ENCODE data around the gene NPM1. TPM values are rescaled to one million over a fixed set of nuclear protein-coding genes. Genes with fewer than 3 reads are reported as not detected.

The NPM1 gene
- total RNA-seq, 1 donor from 2014 or later, result 544 TPM

DNA sequence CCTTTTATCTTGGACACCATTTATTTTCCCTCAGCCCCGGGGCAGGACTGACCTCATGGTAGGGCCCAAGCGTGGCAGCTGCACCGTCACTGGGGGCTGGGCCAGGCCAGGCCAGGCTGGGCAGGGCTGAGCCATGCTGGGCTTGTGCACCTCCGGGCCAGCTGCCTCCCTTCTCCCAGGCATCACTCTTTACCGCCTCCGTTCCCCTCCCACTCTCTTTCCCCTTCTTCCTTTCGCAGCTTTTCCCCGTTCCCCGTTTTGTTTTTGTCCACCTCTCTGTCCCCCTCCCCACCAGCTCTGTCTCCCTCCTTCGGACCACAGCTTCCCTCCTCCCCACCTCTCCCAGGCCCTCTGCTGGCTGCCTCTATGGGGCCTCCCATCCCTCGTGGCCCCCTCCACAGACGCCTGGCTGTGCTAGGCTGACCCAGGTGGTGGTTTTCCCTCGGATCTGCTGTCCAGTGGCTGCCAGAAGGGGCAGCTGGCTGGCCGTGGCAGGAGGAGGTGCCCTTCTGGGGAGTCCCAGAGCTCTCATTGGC, 49.7 kb downstream of the NPM1 start:
- no peak for ATAC-seq
- intact Hi-C loops (cut with DNase I), result no loop called here
- DNase-seq (ENCODE audit: low spot score), result no peak

DNA sequence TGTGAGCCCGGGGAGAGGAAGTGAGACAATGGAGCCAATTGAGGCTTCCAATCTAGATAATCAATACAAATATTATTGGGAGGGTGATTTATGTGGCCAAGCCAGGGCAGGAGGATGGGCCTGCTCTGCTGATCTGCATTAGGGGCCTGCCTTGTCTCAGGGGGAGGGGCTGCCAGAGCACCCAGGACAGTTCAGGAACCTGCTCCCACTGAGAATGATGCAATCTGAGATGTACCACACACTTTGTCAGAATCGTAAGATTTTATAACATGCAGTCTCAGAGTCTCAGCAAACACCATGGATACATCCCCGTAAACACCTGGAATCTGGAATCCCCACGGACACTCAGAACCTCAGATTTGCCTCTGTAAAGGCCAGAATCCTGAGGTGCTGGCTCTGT, 51.1 kb downstream of the NPM1 start:
- no peak for ATAC-seq
- DNase-seq (ENCODE audit: low spot score), result no peak
- intact Hi-C loops (cut with DNase I), result no loop called here

GRCh38 chr5:171441246-171441791, 53.7 kb downstream of the NPM1 start:
- ATAC-seq, result no peak
- no peak for DNase-seq (ENCODE audit: low spot score)
- intact Hi-C loops (cut with DNase I), result no loop called here

- intact Hi-C loops (cut with DNase I), result no loop called here
- no peak for DNase-seq (ENCODE audit: low spot score)
- no peak for ATAC-seq
Observed at GRCh38 chr5:171442287-171443042, 54.8 kb downstream of the NPM1 start.

- no peak for DNase-seq (ENCODE audit: low spot score)
Observed at GRCh38 chr5:171444582-171444981, 56.9 kb downstream of the NPM1 start.

DNA sequence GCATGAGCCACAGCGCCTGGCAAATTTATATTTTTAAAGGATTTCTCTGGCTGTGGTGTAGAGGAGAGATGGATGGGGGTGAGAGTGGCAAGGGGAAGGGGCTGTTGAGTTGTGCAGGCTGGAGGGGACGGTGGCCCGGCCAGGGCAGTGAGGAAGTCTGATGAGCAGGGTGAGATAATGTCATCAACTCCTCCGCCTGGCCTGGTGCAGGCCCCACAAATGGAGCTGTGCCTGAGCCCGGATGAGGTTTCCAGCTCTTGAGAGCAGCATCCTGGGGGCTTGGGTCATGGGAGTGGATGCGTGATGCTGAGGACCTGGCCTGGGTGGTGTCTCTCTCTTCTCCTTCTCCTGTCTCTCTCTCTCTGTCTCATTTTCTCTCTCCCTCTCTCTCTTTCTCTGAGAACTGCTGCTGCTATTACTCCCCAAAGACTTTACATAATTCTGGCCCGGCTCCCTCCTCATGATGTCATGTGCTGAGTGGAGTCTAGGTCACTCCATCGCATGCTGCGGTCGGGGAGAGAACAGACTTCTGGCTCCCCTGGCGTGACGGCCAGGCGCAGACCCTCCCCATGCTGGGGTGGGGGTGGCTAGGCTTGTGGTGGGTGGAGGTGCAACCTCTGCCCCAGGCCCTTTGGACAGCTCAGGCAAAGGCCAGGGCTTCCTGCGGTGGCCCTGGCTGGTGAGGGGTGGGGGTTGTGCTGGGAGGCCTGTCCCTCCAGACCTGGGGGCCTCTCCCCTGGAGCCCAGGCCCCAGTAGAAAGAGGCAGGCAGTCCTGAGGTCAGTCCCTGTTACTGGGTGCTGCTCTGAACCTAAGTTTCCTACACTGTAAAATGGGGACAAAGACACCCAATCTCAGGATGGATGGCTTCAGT, 58.2 kb downstream of the NPM1 start:
- no peak for DNase-seq (ENCODE audit: low spot score)
- intact Hi-C loops (cut with DNase I), result no loop called here

More at GRCh38 chr5:171444582-171444981, 56.9 kb downstream of the NPM1 start:
- intact Hi-C loops (cut with DNase I), result no loop called here
- ATAC-seq, result no peak

GRCh38 chr5:171447226-171447625, 59.6 kb downstream of the NPM1 start:
- ATAC-seq, result no peak
- intact Hi-C loops (cut with DNase I), result no loop called here
- no peak for DNase-seq (ENCODE audit: low spot score)

More for the DNA sequence above, 58.2 kb downstream of the NPM1 start:
- ATAC-seq, result peak; percentile 82

DNA sequence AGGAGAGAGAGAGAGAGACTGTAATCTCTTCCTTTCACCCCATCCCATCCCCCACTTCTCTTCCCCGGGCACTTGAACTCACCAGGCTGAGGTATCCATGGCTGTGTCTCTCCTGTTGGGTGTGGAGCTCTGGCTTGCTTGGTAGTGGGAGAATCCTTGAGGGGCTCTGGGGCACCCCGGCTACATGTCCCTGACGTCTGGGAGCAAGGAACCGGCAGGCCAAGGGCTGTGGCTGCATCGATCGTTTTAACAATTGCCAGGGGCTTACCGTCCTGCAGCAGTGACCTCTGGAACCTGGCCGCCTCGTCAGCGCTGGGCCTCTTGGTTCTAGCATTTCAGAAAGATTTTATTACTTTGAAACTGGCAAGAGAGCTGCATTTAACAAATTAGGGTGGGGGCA, 61.8 kb downstream of the NPM1 start:
- no peak for ATAC-seq
- no peak for DNase-seq (ENCODE audit: low spot score)
- intact Hi-C loops (cut with DNase I), result no loop called here

GRCh38 chr5:171450423-171451331, 63.0 kb downstream of the NPM1 start:
- ATAC-seq (peak; percentile 70), DNase-seq (ENCODE audit: low spot score) (peak; percentile 80)
- intact Hi-C loops (cut with DNase I), result no loop called here

- no peak for DNase-seq (ENCODE audit: low spot score)
- intact Hi-C loops (cut with DNase I), result no loop called here
- peak; percentile 9 for ATAC-seq
Observed at GRCh38 chr5:171451421-171451820, 63.8 kb downstream of the NPM1 start.

DNA sequence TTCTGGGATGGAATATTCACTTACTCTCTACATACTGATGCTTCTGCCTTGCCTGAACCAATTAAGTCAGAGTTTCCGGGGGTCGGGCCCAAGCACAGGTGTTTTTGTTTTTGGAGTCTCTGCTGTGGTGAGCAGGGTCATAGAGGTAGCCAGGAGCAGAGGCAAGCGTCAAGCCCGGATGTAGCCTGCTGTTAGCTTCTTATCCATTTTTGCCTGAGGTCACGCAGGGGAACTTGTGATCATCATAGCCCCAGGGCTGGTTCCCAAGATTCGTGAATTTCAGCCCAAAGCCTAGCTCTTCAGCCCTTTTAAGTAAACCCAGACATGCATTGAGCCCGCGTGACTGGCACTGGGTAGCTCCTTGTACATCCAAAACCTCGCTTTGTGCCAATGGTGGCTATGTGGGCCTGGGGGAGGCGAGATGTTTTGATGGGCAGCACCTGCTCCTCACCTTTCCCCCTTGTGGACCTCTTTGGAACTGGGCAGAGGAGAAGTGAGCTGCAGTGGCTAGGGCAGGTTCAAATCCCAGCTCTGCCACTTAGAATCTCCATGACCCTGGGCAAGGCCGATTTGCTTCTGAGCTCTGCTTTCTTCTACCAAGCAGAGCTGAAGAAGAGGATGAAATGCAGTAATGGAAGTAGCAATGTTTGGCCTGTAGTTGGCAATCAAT, 65.5 kb downstream of the NPM1 start:
- DNase-seq (ENCODE audit: low spot score), result no peak
- no peak for ATAC-seq
- intact Hi-C loops (cut with DNase I), result no loop called here

DNA sequence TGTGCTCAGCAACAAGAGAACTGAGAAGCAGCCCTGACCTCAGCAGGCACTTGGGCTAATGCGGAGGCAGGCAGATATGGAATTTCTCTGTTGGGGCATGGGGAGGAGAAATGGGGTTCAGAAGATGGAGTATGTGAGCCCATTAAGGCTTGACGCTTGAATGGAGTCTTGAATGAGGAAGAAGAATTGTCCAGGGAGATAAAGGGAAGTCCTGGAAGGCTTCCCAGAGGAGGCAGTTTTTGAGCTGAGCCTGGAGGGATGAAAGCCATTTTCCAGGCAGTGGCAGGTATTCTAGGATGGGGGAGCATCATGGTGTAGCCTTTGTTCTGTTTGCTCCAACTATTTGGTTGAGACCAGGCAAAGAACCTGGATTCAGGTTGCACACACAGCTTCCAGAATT, 66.3 kb downstream of the NPM1 start:
- intact Hi-C loops (cut with DNase I), result no loop called here
- DNase-seq (ENCODE audit: low spot score) (no peak), ATAC-seq (no peak)

GRCh38 chr5:171454549-171454948, 66.9 kb downstream of the NPM1 start:
- DNase-seq (ENCODE audit: low spot score) (no peak), ATAC-seq (no peak)
- intact Hi-C loops (cut with DNase I), result no loop called here

- ATAC-seq, result no peak
Observed at GRCh38 chr5:171455522-171455921, 67.9 kb downstream of the NPM1 start.

DNA sequence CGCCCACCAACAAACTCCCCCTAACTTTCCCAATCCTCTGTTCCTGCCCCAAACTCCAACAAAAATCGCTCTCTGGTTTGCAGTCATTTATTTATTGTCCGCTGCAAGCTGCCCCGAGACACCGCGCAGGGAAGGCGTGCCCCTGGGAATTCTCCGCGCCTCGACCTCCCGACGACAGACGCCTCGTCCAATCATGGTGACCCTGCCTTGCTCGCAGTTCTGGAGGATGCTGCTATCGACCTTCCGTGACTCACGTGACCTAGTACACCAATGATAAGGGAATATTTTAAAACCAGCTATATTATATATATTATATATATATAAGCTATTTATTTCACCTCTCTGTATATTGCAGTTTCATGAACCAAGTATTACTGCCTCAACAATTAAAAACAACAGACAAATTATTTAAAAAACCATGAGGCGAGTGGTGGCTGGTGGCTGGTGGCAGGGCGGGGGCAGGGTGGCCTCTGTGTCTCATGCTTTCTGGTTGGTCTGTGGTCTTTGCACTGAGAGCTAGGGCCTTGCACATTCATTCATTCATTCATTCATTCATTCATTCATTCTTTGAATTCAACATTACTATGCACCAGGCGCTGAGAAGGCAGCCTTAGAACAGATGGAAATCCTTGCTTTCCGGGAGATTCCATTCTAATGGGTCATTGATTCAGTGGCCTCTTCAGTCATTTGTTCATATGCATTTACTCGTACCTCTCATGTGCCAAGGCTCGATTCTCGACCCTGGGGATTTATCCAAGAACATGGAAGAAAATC, 69.7 kb downstream of the NPM1 start:
- intact Hi-C loops (cut with DNase I), result no loop called here
- no peak for ATAC-seq
- DNase-seq (ENCODE audit: low spot score), result no peak

More at GRCh38 chr5:171455522-171455921, 67.9 kb downstream of the NPM1 start:
- DNase-seq (ENCODE audit: low spot score), result no peak
- intact Hi-C loops (cut with DNase I), result no loop called here

DNA sequence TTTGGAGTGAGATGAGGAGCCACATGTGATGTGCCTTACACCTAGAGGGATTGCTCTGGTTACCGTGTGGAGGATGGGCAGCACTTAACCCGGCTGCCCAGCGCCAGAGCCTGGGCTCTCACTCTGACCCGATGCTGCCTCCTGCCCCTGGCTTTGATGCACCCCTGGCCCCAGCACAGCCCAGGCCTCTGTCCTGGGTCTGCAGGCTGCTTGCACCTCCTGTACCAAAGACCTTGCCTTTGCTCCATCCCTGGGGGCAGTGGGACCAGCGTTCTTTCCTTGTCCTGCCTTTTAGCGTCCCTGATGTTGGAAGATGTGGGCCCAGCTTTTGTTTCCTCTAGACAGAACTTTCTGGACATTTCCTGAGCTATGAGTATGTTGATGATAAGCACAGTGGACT, 72.2 kb downstream of the NPM1 start:
- intact Hi-C loops (cut with DNase I), result no loop called here
- DNase-seq (ENCODE audit: low spot score) (no peak), ATAC-seq (no peak)
